ENCODE measurements around the gene GOLGA3.

- TF ChIP-seq CTCF (IDR thresholded peaks at IDR 0.05) (no peak), EZH2 (IDR thresholded peaks at IDR 0.05; ENCODE audit: borderline replicate concordance, insufficient read depth, low read depth, low read length, poor library complexity, severe bottlenecking) (no peak)
Observed at GRCh38 chr12:132736913-132737312, 91.8 kb downstream of the GOLGA3 start.

All from B cell (primary cell).